ENCODE data around the gene NAALADL2. TPM values are rescaled to one million over a fixed set of nuclear protein-coding genes. Genes with fewer than 3 reads are reported as not detected.

NAALADL2 gene
- total and polyA plus RNA-seq, 4 donors: 0.28 to 4.6 (median 3.1) TPM

DNA sequence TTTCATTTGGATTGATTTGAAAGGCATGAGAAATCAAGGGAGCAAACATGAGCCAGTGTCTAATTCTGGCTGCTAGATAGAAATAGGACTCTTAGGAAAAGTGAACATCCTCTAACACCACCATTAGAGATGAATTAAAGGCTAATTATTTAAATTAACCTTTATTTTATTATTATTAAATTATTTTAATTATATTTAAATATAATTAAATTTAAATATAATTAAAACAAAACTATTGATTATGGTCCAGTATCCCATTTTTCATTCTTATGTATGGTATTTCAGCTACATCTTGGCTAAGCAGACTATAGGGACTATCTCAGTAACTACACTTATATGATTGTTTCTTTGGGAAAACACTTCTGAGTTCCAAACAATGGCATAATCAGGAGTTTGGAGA lies 904.8 kb downstream of the NAALADL2 start (continued):
- TF ChIP-seq GABPA (IDR thresholded peaks at IDR 0.05 in 1 of 2, conservative IDR thresholded peaks at IDR 0.05 in 1 of 2) (no peak), HNF4A (conservative IDR thresholded peaks at IDR 0.05) (no peak), TAF1 (conservative IDR thresholded peaks at IDR 0.05) (no peak), EGR1 (IDR thresholded peaks at IDR 0.05; ENCODE audit: low read depth in 2 of 2) (no peak), RAD21 (IDR thresholded peaks at IDR 0.05) (no peak), YY1 (IDR thresholded peaks at IDR 0.05) (no peak)
- TF ChIP-seq, protein P1, sequence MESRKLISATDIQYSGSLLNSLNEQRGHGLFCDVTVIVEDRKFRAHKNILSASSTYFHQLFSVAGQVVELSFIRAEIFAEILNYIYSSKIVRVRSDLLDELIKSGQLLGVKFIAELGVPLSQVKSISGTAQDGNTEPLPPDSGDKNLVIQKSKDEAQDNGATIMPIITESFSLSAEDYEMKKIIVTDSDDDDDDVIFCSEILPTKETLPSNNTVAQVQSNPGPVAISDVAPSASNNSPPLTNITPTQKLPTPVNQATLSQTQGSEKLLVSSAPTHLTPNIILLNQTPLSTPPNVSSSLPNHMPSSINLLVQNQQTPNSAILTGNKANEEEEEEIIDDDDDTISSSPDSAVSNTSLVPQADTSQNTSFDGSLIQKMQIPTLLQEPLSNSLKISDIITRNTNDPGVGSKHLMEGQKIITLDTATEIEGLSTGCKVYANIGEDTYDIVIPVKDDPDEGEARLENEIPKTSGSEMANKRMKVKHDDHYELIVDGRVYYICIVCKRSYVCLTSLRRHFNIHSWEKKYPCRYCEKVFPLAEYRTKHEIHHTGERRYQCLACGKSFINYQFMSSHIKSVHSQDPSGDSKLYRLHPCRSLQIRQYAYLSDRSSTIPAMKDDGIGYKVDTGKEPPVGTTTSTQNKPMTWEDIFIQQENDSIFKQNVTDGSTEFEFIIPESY (IDR thresholded peaks at IDR 0.05): no peak
- TF ChIP-seq, protein P2, sequence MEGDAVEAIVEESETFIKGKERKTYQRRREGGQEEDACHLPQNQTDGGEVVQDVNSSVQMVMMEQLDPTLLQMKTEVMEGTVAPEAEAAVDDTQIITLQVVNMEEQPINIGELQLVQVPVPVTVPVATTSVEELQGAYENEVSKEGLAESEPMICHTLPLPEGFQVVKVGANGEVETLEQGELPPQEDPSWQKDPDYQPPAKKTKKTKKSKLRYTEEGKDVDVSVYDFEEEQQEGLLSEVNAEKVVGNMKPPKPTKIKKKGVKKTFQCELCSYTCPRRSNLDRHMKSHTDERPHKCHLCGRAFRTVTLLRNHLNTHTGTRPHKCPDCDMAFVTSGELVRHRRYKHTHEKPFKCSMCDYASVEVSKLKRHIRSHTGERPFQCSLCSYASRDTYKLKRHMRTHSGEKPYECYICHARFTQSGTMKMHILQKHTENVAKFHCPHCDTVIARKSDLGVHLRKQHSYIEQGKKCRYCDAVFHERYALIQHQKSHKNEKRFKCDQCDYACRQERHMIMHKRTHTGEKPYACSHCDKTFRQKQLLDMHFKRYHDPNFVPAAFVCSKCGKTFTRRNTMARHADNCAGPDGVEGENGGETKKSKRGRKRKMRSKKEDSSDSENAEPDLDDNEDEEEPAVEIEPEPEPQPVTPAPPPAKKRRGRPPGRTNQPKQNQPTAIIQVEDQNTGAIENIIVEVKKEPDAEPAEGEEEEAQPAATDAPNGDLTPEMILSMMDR (IDR thresholded peaks at IDR 0.05; ENCODE audit: low read depth, low read length, missing input control): no peak

DNA sequence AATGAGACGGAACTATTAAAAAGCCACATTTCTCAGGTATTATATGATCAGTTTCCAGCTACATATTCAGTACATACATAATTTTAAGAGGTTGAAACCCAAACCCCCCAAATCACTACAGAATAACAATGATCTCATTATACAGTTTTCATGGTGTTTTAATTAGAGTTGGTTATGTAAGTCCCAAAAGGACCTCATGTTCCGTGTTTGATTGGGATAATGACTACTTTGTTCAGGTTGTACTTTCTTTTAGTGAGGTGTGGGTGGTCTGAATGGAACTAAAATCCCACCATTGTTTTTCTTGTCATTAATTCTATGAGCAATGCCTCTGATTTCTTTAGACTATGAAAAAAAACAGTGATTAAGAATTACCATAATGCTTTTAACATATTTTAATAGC lies 905.6 kb downstream of the NAALADL2 start:
- Histone ChIP-seq H3K27me3 (ENCODE audit: control insufficient read depth in 4 of 4, insufficient read depth in 4 of 4, low read length in 3 of 4) (no peaks in the 10 kb centered on the region), H3K4me3 (ENCODE audit: low read depth in 1 of 3, low read length in 3 of 3) (no peak overlapping the region), H3K36me3 (ENCODE audit: control insufficient read depth in 4 of 4, insufficient read depth in 3 of 4, low read depth in 1 of 4, low read length in 3 of 4) (no peaks in the 10 kb centered on the region), H3K4me1 (ENCODE audit: control insufficient read depth in 4 of 4, insufficient read depth in 4 of 4, low read length in 3 of 4) (no peaks in the 10 kb centered on the region), H3K9ac (ENCODE audit: low read depth in 1 of 2, low read length in 2 of 2) (no peak overlapping the region), H3K9me3 (ENCODE audit: control insufficient read depth in 4 of 4, low read length in 3 of 4) (no peaks in the 10 kb centered on the region), H3K27ac (ENCODE audit: low read depth in 1 of 2, low read length in 2 of 2) (no peak overlapping the region)
- WGBS: 94% methylated on average over 2 of the region's 2 CpGs
- no peak for TF ChIP-seq RAD21 (IDR thresholded peaks at IDR 0.05)
- TF ChIP-seq HNF4G (IDR thresholded peaks at IDR 0.05): no peak
- TF ChIP-seq RXRA (IDR thresholded peaks at IDR 0.05): no peak
- TF ChIP-seq, protein P1 (IDR thresholded peaks at IDR 0.05): no peak
- TF ChIP-seq, protein P3, sequence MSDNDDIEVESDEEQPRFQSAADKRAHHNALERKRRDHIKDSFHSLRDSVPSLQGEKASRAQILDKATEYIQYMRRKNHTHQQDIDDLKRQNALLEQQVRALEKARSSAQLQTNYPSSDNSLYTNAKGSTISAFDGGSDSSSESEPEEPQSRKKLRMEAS (IDR thresholded peaks at IDR 0.05): no peak
- TF ChIP-seq, protein P4, sequence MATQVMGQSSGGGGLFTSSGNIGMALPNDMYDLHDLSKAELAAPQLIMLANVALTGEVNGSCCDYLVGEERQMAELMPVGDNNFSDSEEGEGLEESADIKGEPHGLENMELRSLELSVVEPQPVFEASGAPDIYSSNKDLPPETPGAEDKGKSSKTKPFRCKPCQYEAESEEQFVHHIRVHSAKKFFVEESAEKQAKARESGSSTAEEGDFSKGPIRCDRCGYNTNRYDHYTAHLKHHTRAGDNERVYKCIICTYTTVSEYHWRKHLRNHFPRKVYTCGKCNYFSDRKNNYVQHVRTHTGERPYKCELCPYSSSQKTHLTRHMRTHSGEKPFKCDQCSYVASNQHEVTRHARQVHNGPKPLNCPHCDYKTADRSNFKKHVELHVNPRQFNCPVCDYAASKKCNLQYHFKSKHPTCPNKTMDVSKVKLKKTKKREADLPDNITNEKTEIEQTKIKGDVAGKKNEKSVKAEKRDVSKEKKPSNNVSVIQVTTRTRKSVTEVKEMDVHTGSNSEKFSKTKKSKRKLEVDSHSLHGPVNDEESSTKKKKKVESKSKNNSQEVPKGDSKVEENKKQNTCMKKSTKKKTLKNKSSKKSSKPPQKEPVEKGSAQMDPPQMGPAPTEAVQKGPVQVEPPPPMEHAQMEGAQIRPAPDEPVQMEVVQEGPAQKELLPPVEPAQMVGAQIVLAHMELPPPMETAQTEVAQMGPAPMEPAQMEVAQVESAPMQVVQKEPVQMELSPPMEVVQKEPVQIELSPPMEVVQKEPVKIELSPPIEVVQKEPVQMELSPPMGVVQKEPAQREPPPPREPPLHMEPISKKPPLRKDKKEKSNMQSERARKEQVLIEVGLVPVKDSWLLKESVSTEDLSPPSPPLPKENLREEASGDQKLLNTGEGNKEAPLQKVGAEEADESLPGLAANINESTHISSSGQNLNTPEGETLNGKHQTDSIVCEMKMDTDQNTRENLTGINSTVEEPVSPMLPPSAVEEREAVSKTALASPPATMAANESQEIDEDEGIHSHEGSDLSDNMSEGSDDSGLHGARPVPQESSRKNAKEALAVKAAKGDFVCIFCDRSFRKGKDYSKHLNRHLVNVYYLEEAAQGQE (IDR thresholded peaks at IDR 0.05): no peak
- no peak for TF ChIP-seq GABPA (IDR thresholded peaks at IDR 0.05 in 1 of 2, conservative IDR thresholded peaks at IDR 0.05 in 1 of 2)
- TF ChIP-seq YY1 (IDR thresholded peaks at IDR 0.05): no peak
- TF ChIP-seq NR2F2 (IDR thresholded peaks at IDR 0.05): no peak
- TF ChIP-seq TAF1 (conservative IDR thresholded peaks at IDR 0.05): no peak
- TF ChIP-seq HNF4A (conservative IDR thresholded peaks at IDR 0.05): no peak
- no peak for TF ChIP-seq EGR1 (IDR thresholded peaks at IDR 0.05; ENCODE audit: low read depth in 2 of 2)
- no peak for DNase-seq (ENCODE audit: low spot score)

Data from liver (tissue), 9 donors.